Stimulated activated CD4-positive, alpha-beta T cell treated with anti-CD3 and anti-CD28 coated beads, Interleukin-1b, Interleukin-23, amount 100 ng/mL, for 48 hours (primary cell): Measurements from ENCODE around the gene KRR1.

Experiments used
- DNase-seq: peaks from one replicate; pipeline ENCODE4 v3.0.0-alpha.2; 2020

The KRR1 gene

DNA sequence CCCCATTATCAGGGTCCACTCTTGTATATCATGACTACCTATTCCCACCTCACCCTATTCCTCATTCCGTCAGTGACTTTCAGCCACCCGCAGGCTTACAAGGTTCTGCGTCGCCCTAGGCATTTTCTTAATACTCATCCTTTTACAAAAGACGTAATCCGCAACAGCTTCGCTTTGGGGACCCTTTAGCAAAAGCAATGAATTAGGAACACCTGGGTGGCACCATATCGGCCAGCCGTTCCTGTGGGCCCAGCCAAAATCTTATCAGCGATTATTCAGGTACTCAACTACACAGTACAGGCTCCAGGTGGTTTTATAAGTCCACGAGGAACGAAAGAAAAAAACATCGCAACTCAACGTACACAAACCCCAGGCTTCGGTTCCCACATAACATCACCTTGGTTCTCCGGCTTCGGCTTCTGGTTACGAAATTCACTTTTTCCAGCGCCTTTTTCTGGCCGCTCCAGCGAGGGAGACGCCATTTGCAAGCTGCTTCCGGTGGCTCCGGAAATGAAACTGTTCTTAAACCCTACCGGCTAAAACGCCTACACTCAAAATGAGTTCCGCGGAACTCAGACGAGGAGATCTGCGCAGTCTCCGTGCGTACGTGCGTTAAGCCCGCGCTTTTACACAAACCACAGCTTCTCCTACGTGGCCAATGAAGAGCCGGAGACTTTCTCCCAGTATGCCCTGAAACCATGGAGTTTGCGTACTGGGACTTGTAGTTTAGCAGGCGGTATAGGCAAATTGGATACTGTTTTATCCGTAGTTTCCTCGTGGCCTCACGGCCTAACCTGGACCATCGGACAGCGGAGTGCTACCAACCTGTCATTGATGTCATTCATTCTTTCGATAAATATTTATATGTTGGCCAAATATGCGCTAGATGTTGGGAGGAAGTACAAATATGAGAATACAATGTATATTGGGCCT is at the start of gene KRR1:
Gene KRR1 (minus strand): TSS at position 494 of the 933 bp plus-strand sequence. CDS start 12 bp downstream, at position 482.
- DNase-seq = peak; percentile 93

DNA sequence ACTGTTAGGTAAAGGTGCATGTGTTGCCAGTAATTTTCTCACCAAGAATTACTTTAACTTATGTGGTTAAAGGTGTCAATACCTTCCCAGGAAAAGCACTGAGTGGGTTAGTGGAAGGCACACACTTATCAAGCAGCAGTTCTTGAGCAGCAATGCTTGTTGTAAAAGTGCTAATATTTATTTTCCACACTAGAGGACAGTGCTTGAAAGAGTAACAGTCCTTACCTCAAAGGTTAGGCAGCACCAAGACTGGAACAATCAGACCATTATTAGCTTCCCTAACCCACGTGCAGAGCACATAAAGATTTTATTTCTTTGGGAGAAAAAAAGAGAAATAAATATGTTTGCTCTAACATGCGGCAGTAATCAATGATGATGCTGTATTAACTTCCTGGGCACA is 48.8 kb upstream of the KRR1 start:
- DNase-seq = no peak

DNA sequence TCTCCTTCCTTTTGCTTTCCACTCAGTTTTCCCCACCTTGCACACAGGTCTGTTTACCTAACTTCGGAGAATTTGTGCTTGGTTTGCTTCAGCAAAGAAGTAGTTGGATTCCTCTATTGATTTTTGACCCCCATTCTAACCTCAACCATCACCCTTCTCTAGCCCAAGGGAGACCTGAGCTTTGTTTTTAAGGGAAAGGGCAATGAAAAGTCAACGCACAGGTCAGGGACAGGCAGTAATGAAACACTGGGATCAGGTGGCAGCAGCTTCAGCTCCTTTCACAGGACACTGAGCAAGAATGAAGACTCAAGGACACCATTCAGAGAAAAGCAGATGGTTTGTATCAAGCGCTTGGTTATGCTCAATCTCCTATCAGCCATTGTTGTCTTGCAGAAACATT is 46.9 kb upstream of the KRR1 start:
- DNase-seq = no peak

DNA sequence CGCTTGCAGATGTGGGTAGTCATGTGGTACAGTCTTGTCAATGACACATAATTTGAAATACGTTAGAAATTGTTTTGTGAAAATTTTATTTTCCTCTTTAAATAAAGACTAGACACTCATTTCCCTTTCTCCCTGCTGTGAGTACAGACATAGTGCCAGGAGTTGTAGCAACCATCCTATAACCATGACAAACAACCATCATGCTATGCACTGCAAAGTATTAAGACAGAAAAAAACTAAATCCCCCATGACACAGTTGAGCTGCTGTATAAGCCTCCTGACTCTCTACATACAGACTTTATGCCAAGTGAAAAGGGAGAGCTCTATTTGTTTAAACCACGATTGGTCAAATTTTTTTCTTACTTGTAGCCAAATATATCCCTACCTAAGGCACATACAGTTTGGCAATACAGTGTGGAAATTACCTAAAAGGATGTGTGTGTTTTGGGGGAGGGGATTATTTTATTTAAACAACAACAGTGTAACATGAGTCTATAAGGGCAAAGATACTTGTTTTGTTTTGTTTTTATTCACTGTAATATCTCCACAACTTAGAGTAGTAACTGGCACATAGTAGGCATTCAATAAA is 45.0 kb upstream of the KRR1 start:
- DNase-seq = no peak

DNA sequence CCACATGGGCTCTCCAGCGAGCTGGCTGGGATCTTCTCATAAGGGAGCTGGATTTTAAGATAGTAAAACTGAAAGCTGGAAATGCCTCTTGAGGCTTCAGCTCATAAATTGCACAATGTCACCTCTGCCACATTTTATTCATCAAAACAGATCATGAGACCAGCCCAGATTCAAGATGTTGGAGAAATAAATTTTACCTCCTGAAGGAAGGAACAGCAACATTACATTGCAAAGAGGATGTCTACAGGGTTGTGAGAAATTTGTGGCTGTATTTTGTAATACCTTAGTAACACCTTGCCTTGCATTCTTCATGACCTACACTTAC is 43.1 kb upstream of the KRR1 start:
- no peak for DNase-seq

DNA sequence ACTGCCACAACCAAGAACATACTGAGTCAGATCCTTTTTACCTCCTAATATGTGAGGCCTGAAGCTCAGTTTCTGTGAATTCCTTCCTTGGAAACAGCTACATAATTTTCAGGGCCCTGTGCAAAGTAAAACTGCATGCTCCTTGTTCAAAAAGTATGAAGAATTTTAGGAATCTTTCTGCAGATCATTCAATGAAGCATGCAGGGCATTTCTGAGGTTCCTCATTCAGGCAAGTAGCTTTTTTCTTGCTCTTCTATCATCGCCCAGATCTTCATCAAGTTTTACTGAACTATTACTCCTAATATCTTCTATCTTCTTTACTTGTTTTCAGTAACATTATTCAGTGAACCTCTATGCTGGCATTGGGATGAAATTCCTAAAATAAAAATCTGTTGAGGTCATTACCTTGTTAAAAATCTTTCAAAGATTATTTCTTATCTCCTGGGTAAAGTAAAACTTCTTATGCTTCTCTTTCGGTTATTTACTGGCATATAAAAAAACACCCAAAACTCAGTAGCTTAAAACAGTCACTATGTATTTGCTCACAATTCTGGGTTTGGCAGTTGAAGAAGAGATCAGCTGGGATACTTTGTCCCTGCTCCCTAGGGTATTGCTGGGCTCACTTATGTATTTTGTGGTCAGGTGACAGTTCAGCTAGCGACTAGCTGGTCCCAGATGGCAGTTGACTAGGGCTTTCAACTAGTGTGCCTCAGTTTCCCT is 42.6 kb upstream of the KRR1 start:
- no peak for DNase-seq

- no peak for DNase-seq
Observed at GRCh38 chr12:75553398-75553797, 42.0 kb upstream of the KRR1 start.

GRCh38 chr12:75551477-75551876 is 40.1 kb upstream of the KRR1 start:
- DNase-seq = no peak

DNA sequence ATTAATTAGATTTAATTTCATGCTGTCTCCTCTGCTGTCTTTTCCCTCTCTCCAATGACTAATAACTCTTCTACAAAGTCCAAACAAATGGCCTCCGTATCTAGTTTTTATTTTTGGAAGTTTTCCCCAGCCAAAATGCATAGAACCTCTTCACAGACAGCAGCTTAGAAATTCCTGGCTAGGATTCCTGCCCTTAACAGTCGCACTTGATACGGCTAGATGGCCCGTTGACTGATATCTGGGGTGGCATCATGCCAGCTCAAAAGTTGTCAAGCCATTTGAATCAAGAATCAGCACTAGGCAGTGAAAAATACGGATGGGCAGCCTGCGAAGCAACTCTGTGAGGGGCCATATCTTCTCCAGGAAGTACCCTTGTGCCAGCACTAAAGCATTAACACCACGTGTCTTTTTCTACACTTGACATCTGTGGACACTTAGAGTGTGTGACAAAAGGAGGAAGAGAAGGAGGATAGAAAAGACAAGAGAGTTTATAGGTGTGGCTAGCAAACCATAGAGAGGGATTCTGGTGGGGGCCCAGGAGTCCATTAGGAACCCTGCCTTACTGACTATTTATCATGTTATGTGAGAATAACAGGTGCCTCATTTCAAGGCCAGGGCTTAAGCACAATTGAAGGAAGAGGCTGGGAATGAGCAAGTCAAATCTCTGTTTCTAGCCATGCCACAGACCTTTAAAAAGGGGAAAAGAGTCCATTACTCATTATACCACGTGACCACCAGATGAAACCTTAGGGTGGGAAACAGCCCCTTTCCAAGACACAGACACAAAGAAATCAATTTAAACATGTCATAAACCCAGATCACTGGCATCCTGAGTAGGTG is 39.2 kb upstream of the KRR1 start:
- no peak for DNase-seq

GRCh38 chr12:75549989-75550388 is 38.6 kb upstream of the KRR1 start:
- no peak for DNase-seq

DNA sequence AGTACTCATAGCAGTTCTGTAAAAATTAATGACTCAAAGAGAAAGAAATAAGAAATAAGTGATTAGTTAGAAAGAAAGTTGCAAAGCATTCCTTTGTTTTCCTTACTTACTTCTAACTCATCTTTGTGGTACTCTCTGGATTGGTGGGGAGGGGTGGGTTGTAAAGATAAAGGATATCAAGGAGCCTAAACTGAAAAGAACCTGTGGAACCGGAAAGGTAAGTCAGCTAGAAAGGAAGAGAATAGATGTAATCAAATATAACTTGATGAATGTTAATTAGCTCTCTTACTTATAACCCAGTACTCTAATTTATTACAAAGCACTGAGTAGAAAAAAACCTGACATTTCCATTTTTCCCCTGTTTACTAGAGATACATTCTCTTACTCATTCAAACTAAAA is 37.5 kb upstream of the KRR1 start:
- DNase-seq = no peak

DNA sequence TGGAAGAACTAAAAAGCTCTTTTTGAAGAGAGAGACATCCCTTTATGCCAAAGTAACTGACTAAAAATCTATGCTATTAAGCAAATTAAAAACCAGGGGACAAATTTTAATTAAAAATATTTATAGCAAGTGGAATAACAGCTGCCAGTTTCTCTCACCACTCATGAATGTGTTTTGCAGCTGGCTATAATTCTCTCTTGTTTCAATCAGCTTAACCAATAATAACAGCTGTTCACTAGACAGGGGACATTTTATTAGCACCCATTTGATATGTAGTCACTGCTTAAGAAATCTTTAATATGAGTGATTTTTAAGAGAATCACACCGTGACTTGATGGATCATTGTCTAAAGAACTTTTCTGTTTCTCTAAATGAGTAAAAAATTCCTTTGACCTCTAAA is 34.2 kb upstream of the KRR1 start:
- DNase-seq = no peak

- DNase-seq = no peak
Observed at GRCh38 chr12:75543529-75543928, 32.1 kb upstream of the KRR1 start.

DNA sequence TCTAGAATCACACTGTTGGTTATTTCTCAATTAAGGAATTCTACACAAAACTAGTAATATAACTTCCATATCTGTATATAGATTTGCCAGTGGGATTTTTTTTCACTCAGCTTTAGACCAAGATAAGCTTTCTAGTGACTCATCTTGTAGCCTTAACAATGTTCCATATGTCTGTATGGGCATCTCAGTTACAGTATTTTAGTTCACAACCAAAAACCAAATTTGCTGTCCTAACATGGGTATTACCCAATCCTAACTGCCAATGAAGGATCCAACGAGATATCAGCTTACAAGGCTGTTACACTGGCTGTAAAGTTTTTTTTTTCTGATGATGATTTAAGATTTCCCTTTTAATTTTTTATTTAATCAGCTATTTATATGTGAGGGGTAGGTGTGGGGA is 31.5 kb upstream of the KRR1 start:
- DNase-seq = no peak

DNA sequence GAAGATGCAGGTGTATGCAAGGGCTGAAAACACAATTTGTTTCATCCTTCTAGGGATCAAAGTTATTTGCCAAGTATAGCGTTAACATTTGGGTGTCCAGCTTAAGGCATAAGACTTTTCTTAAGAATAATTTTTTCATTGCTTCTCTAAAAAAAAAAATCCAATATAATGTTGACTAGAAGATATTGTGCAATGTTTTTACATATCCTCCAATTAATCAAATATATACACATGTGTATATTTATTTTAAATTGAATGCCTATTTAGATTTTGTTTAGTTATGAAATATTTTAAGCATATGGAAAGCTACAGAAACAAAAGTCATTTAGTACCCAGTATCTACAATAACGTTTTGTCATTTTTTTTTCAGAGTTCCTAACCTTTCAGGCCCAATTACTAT is 28.5 kb upstream of the KRR1 start:
- no peak for DNase-seq

DNA sequence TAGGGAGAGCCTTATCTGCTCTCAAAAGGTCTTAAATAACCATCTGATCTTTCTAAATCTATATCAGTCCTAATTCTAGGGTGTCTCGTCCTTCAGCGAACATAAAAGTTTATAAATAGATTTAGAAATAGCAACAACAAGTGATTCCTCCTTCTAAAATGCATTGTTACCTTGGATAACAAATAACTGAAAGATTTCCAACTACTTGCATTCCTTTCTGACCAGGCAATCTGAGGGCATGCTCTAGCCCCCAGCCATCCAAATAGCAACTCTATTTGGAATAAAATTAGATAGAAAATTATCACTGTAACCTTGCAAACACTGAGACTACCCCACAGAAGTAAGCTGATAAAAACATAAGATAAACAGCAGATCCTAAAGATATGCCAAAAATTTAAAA is 21.8 kb upstream of the KRR1 start:
- DNase-seq = no peak

- no peak for DNase-seq
Observed at GRCh38 chr12:75529826-75530225, 18.4 kb upstream of the KRR1 start.

DNA sequence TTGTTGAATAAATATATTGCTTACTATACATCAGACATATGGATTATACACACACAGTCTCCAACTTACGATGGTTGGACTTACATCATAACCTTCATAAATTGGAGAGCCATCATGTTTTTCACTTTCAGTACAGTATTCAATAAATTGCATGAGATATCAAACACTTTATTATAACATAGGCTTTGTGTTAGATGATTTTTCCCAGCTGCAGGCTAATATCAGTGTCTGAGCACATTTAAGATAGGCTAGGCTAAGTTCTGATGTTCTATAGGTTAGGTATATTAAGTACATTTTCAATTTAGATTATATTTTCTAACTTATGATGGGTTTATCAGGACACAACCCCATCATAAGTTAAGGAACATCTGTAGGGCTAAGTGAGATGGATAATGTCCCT is 17.9 kb upstream of the KRR1 start:
- DNase-seq = no peak

- DNase-seq = no peak
Observed at GRCh38 chr12:75528692-75529091, 17.3 kb upstream of the KRR1 start.

GRCh38 chr12:75528272-75528671 is 16.9 kb upstream of the KRR1 start:
- DNase-seq = no peak

- peak; percentile 20 for DNase-seq
Observed at GRCh38 chr12:75526655-75527511, 15.5 kb upstream of the KRR1 start.

GRCh38 chr12:75525263-75525662 is 13.9 kb upstream of the KRR1 start:
- DNase-seq = no peak
